ENCODE data around the gene GPC6.

The GPC6 gene

DNA sequence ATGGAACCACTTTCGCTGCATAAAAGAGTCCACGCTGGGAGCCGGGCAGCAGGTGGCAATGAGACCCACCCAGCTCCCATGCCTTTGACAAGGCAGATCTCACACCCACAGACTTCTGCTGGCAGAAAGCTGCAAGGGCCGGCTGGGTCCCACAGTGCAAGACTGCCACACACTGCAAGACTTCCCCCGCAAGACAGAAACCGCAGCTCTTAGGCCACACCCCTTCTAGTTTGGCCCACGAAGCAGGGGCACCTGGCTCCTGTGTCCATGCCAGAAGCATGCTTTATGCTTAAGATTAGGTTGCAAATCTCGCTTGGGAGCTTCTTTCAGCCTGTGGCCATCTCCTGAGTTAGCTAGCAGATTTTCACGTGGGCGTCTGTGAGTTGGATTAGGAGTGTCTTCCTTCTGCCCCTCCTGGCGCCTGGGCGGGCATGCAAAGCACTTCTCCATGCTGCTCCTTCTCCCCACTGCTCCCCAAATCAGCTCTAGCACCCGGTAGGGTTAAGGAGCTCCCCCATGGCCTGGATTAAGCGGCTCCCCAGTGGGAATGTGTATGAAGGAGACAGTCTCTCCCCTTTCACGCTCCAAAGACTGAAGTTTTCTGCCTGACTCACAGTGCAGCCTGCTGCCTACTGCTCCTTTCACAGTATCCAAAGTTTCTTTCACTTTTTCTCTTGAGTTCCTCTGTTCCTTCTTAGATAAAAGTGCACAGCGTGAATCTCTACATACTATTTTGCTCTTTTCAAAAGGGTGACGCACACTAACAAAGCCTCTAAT, 17.7 kb downstream of the GPC6 start:
- DNase-seq (ENCODE audit: low spot score) (no peak), ATAC-seq (ENCODE audit: low read depth) (peak; percentile 73)
- no peaks in the 10 kb centered on the region for H3K36me3 ChIP-seq (ENCODE audit: low read depth)
- peak overlapping the region; percentile 2 for H3K4me3 ChIP-seq (ENCODE audit: severe bottlenecking)
- H3K4me1 ChIP-seq (ENCODE audit: insufficient read depth, poor library complexity, severe bottlenecking), result peaks cover 15% of the 10 kb centered on the region
- peak overlapping the region; percentile 66 for H3K27ac ChIP-seq (ENCODE audit: poor library complexity, severe bottlenecking)
- peaks cover 8% of the 10 kb centered on the region for H3K9me3 ChIP-seq (ENCODE audit: severe bottlenecking)
- H3K27me3 ChIP-seq (ENCODE audit: insufficient read depth, poor library complexity, severe bottlenecking), result no peaks in the 10 kb centered on the region
- TF ChIP-seq, protein P1, sequence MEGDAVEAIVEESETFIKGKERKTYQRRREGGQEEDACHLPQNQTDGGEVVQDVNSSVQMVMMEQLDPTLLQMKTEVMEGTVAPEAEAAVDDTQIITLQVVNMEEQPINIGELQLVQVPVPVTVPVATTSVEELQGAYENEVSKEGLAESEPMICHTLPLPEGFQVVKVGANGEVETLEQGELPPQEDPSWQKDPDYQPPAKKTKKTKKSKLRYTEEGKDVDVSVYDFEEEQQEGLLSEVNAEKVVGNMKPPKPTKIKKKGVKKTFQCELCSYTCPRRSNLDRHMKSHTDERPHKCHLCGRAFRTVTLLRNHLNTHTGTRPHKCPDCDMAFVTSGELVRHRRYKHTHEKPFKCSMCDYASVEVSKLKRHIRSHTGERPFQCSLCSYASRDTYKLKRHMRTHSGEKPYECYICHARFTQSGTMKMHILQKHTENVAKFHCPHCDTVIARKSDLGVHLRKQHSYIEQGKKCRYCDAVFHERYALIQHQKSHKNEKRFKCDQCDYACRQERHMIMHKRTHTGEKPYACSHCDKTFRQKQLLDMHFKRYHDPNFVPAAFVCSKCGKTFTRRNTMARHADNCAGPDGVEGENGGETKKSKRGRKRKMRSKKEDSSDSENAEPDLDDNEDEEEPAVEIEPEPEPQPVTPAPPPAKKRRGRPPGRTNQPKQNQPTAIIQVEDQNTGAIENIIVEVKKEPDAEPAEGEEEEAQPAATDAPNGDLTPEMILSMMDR (IDR thresholded peaks at IDR 0.05; ENCODE audit: poor library complexity, severe bottlenecking), result no peak

DNA sequence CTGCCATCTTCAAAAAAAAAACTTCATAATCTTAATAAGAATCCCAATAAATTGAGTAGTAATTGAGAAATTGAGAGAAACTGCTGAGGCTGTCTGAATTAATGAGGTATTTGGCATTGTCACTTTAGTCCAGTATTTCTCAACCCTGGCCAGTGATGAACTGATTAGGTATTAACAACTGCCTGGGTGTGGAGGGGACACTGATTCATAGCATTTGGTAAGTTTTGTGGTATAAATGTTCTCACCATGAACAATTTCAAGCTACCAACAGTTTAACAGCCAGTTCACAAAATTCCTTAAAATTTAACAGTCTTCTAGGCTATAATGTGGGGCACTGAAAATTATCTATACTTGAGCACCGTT, 18.3 kb downstream of the GPC6 start:
- Histone ChIP-seq H3K9me3 (ENCODE audit: severe bottlenecking) (peaks cover 5% of the 10 kb centered on the region), H3K27me3 (ENCODE audit: insufficient read depth, poor library complexity, severe bottlenecking) (no peaks in the 10 kb centered on the region), H3K4me1 (ENCODE audit: insufficient read depth, poor library complexity, severe bottlenecking) (peaks cover 21% of the 10 kb centered on the region), H3K36me3 (ENCODE audit: low read depth) (no peaks in the 10 kb centered on the region), H3K4me3 (ENCODE audit: severe bottlenecking) (peak overlapping the region; percentile 2), H3K27ac (ENCODE audit: poor library complexity, severe bottlenecking) (peak overlapping the region; percentile 66)
- TF ChIP-seq, protein P1 (IDR thresholded peaks at IDR 0.05; ENCODE audit: poor library complexity, severe bottlenecking), result no peak
- DNase-seq (ENCODE audit: low spot score) (no peak), ATAC-seq (ENCODE audit: low read depth) (peak; percentile 41)

DNA sequence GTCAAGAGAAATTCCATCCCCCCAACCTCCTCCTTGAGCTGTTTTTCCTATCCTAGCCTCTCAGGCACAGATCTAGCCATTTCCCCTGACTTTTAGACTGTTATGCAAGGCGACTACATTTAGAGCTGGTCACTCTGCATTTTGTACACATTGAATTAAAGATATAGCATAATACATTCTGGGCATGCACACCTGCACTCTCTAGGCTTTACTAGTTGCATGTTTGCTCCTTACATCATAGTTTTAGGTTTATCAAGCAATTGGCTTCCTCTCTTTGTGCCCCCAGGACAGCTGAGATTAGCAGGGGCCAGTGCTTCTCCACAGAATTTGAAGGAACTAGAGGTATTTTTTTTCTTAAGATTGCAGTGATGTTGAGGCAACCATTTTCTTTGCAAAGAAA, 19.5 kb downstream of the GPC6 start:
- DNase-seq (ENCODE audit: low spot score), result no peak
- no peak overlapping the region for H3K27ac ChIP-seq (ENCODE audit: poor library complexity, severe bottlenecking)
- H3K4me1 ChIP-seq (ENCODE audit: insufficient read depth, poor library complexity, severe bottlenecking), result peaks cover 22% of the 10 kb centered on the region
- TF ChIP-seq, protein P1 (IDR thresholded peaks at IDR 0.05; ENCODE audit: poor library complexity, severe bottlenecking), result no peak
- H3K4me3 ChIP-seq (ENCODE audit: severe bottlenecking), result no peak overlapping the region
- no peak for ATAC-seq (ENCODE audit: low read depth)
- H3K9me3 ChIP-seq (ENCODE audit: severe bottlenecking), result peaks cover 2% of the 10 kb centered on the region
- no peaks in the 10 kb centered on the region for H3K27me3 ChIP-seq (ENCODE audit: insufficient read depth, poor library complexity, severe bottlenecking)
- no peaks in the 10 kb centered on the region for H3K36me3 ChIP-seq (ENCODE audit: low read depth)

DNA sequence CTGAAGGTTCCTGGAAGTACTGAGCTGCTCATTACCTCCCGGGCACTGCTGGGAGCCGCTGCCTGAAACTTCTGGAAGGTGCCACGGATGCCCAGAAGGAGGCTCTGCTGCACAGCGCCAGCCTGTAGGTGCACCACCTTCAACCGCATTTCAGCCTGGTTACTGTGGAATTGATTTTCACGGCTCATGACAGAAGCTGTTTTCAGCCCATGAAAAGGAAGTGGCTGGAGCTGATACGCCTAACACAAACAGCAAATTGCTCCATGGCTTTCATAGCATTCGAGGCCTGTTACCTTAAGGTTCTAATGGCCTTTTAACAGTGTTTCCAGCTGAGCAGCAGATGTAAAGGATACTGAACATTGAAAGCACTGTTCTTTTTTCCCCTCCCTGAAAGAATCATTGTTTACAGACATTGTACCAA, 22.0 kb downstream of the GPC6 start:
- TF ChIP-seq, protein P1 (IDR thresholded peaks at IDR 0.05; ENCODE audit: poor library complexity, severe bottlenecking), result peak; percentile 50
- Histone ChIP-seq H3K4me3 (ENCODE audit: severe bottlenecking) (no peak overlapping the region), H3K36me3 (ENCODE audit: low read depth) (no peaks in the 10 kb centered on the region), H3K27ac (ENCODE audit: poor library complexity, severe bottlenecking) (peak overlapping the region; percentile 84), H3K4me1 (ENCODE audit: insufficient read depth, poor library complexity, severe bottlenecking) (peaks cover 22% of the 10 kb centered on the region), H3K27me3 (ENCODE audit: insufficient read depth, poor library complexity, severe bottlenecking) (no peaks in the 10 kb centered on the region), H3K9me3 (ENCODE audit: severe bottlenecking) (peaks cover 2% of the 10 kb centered on the region)
- DNase-seq (ENCODE audit: low spot score), result no peak
- peak; percentile 31; the same call in 2 of the 3 replicates for ATAC-seq (ENCODE audit: low read depth)
